Endothelial cell (in vitro differentiated cells): Measurements from ENCODE around the gene MAN2B2. TPM values are rescaled to one million over a fixed set of nuclear protein-coding genes. Genes with fewer than 3 reads are reported as not detected.

Source experiments
- DNase-seq: peaks from one replicate; pipeline ENCODE4 v3.0.0; 2021; ENCODE audit warnings: low spot score
- H3K27ac Mint-ChIP-seq: one replicate; pipeline ENCODE4 v1.8.0; 2021; ENCODE audit warnings: mixed read lengths, inconsistent platforms; ENCODE audit not compliant: unreplicated experiment
- H3K27me3 Mint-ChIP-seq: one replicate; pipeline ENCODE4 v1.8.0; 2021; ENCODE audit warnings: mild to moderate bottlenecking, moderate library complexity, mixed read lengths, inconsistent platforms; ENCODE audit not compliant: unreplicated experiment
- H3K36me3 Mint-ChIP-seq: one replicate; pipeline ENCODE4 v1.8.0; 2021; ENCODE audit warnings: mild to moderate bottlenecking, low read depth, mixed read lengths, inconsistent platforms; ENCODE audit not compliant: unreplicated experiment
- H3K4me1 Mint-ChIP-seq: one replicate; pipeline ENCODE4 v1.8.0; 2021; ENCODE audit warnings: mild to moderate bottlenecking, mixed read lengths, inconsistent platforms; ENCODE audit not compliant: unreplicated experiment
- H3K4me3 Mint-ChIP-seq: one replicate; pipeline ENCODE4 v1.8.0; 2021; ENCODE audit warnings: mild to moderate bottlenecking, mixed read lengths, inconsistent platforms; ENCODE audit not compliant: unreplicated experiment
- H3K9me3 Mint-ChIP-seq: one replicate; pipeline ENCODE4 v1.8.0; 2021; ENCODE audit warnings: mixed read lengths, inconsistent platforms; ENCODE audit not compliant: unreplicated experiment
- long read RNA-seq: library from polyadenylated mRNA; unstranded; transcript quantifications from one replicate; pipeline ENCODE4 v2.0.0, GENCODE V29; 2020; ENCODE audit not compliant: unreplicated experiment
- total RNA-seq: library from RNA; stranded (reverse); fragmentation: NEBNext Ultra II Directional; extraction: Animal tissue kit (Norgen Biotek cat#: 25700); gene quantifications from one replicate; pipeline ENCODE4 v1.2.1, GENCODE V29; 2021; ENCODE audit not compliant: unreplicated experiment
- TF ChIP-seq, protein P1 (sequence below): fragments of 200-600 bp; sonication (generic); IDR thresholded peaks from one replicate; pipeline ENCODE4 v1.5.0; 2021; ENCODE audit warnings: antibody characterized with exemption; ENCODE audit not compliant: unreplicated experiment

The MAN2B2 gene
- 12.5 TPM for total RNA-seq
- long read RNA-seq, partial matches to known transcripts = 1 of 2 reads
- long read RNA-seq, other reads (novel, unspliced or antisense) = 1 of 2 reads

GRCh38 chr4:6574747-6575502 lies at the start of gene MAN2B2:
Gene MAN2B2 (plus strand): TSS chr4:6575189. CDS start chr4:6575211, 22 bp downstream.
- peak within 1 kb of the TSS; percentile 85 for H3K4me3 Mint-ChIP-seq
- H3K27me3 Mint-ChIP-seq = peaks cover 4% of the 10 kb centered on the region
- TF ChIP-seq, protein P1, sequence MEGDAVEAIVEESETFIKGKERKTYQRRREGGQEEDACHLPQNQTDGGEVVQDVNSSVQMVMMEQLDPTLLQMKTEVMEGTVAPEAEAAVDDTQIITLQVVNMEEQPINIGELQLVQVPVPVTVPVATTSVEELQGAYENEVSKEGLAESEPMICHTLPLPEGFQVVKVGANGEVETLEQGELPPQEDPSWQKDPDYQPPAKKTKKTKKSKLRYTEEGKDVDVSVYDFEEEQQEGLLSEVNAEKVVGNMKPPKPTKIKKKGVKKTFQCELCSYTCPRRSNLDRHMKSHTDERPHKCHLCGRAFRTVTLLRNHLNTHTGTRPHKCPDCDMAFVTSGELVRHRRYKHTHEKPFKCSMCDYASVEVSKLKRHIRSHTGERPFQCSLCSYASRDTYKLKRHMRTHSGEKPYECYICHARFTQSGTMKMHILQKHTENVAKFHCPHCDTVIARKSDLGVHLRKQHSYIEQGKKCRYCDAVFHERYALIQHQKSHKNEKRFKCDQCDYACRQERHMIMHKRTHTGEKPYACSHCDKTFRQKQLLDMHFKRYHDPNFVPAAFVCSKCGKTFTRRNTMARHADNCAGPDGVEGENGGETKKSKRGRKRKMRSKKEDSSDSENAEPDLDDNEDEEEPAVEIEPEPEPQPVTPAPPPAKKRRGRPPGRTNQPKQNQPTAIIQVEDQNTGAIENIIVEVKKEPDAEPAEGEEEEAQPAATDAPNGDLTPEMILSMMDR = peak; percentile 15
- peak; percentile 88 for DNase-seq
- H3K36me3 Mint-ChIP-seq = peaks cover 8% of the 10 kb centered on the region
- no peaks in the 10 kb centered on the region for H3K4me1 Mint-ChIP-seq
- H3K27ac Mint-ChIP-seq = no peak within 1 kb of the TSS
- no peaks in the 10 kb centered on the region for H3K9me3 Mint-ChIP-seq

DNA sequence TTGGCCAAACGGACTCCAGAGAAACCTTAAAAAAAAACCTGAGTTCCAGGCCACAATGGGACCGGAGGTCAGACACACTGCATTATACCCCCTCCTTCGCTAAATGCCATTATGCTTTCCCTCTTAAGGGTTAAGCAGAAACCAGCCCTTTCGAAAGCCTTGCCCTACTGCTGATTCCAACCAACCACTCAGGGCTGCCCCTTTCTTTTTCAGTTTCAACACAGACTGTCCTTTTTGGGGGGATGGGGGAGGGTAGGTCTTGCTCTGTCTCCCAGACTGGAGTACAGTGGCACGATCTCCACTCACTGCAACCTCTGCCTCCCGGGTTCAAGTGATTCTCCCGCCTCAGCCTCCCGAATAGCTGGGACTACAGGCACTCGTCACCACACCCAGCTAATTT lies 49.5 kb upstream of the MAN2B2 start:
- Mint-ChIP-seq H3K27me3 (peaks cover 10% of the 10 kb centered on the region), H3K9me3 (no peaks in the 10 kb centered on the region), H3K4me3 (no peak overlapping the region), H3K36me3 (no peaks in the 10 kb centered on the region), H3K27ac (no peak overlapping the region), H3K4me1 (peaks cover 3% of the 10 kb centered on the region)
- TF ChIP-seq, protein P1 = no peak
- DNase-seq = no peak

DNA sequence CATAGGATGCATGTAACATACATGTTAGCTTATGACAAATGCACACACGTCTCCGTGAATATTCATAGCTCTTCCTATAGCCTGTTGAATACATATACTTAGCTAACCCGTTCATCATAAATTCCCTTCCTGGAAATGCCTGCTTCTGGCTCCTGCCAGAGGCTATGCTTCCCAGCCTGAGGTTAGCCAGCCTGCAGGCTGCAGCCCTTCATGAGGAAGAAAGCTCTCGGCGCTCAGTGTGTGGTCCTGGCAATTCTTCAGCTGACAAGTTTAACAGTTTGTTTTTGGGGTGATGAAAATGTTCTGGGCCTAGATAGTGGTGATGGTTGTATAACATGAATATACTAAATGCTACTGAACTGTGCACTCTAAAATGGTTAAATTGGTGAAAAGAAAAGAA lies 48.8 kb upstream of the MAN2B2 start:
- Mint-ChIP-seq H3K4me1 (peaks cover 3% of the 10 kb centered on the region), H3K9me3 (no peaks in the 10 kb centered on the region), H3K36me3 (no peaks in the 10 kb centered on the region), H3K27ac (no peak overlapping the region), H3K27me3 (peaks cover 10% of the 10 kb centered on the region), H3K4me3 (no peak overlapping the region)
- TF ChIP-seq, protein P1 = no peak
- DNase-seq = no peak

- Mint-ChIP-seq H3K9me3 (no peaks in the 10 kb centered on the region), H3K27me3 (peaks cover 8% of the 10 kb centered on the region), H3K27ac (no peak overlapping the region), H3K4me3 (no peak overlapping the region), H3K4me1 (peaks cover 3% of the 10 kb centered on the region), H3K36me3 (no peaks in the 10 kb centered on the region)
- no peak for DNase-seq
- TF ChIP-seq, protein P1 = no peak
Measured at GRCh38 chr4:6526671-6527091, 48.3 kb upstream of the MAN2B2 start.

DNA sequence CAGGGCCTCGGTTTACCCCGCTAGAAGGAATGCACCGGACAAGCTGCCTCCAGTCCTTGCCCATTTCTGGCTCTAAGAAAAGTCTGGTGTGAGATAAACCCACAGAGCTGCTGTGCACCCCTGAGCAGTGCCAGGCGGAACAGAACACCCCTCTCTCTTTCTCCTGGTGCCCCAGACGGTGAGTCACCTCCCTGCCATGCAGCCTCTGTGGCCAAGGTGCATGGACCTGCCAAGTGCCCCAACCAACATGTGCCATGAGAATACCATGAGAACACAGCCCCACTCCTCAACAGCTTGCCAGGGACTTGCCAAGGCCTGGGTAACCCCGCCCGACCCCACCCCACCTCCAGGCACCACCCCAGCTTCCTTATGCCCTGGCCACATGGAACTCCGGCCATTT lies 47.7 kb upstream of the MAN2B2 start:
- Mint-ChIP-seq H3K27ac (no peak overlapping the region), H3K4me1 (peaks cover 3% of the 10 kb centered on the region), H3K27me3 (peaks cover 8% of the 10 kb centered on the region), H3K9me3 (no peaks in the 10 kb centered on the region), H3K4me3 (no peak overlapping the region), H3K36me3 (no peaks in the 10 kb centered on the region)
- no peak for DNase-seq
- TF ChIP-seq, protein P1 = no peak
